Measurements from ENCODE around the gene OTOG.

Gene OTOG

GRCh38 chr11:17591293-17591692, 44.2 kb downstream of the OTOG start:
- DNase-seq = no peak

- DNase-seq = no peak
Observed at GRCh38 chr11:17593466-17594245, 46.6 kb downstream of the OTOG start.

- no peak for DNase-seq
Observed at GRCh38 chr11:17594686-17595192, 47.7 kb downstream of the OTOG start.

- no peak for DNase-seq
Observed at GRCh38 chr11:17595526-17596309, 48.7 kb downstream of the OTOG start.

DNA sequence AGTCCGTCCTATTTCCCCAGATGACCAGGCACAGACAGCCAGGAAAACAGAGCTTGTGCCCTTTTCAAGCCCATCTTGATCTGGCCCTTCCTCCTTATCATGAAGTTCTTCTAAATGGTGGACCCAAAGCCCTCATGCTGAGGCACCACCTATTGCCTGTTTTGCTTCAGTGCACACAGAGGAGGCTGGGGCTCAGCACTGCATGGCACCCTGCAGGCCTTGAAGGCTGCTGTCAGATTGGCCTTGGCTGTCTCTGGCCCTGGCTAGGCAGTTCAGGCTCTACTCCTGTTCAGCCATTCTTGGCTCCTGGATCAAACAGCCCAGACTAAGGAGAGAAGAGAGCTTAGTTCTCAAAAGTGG, 49.2 kb downstream of the OTOG start:
- DNase-seq = no peak

- no peak for DNase-seq
Observed at GRCh38 chr11:17596711-17597110, 49.7 kb downstream of the OTOG start.

DNA sequence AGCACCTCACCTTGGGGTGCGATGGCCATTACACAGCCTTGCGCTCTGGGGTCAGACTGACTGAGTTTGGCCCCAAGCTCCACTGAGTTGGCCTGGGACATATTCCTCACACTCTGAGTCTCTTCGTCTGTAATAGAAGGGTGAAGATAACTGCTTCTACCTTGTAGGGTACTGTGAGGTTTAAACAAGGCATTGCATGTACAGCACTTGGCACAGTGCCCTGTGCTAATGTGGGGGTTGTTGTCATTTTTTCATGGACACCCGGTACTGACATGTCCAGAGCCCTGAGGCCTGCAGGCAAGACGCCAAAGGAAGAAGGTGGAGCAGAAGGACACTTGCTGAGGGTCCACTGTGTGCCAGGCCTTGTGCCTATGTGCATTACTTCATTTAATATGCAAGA, 50.7 kb downstream of the OTOG start:
- DNase-seq = no peak

DNA sequence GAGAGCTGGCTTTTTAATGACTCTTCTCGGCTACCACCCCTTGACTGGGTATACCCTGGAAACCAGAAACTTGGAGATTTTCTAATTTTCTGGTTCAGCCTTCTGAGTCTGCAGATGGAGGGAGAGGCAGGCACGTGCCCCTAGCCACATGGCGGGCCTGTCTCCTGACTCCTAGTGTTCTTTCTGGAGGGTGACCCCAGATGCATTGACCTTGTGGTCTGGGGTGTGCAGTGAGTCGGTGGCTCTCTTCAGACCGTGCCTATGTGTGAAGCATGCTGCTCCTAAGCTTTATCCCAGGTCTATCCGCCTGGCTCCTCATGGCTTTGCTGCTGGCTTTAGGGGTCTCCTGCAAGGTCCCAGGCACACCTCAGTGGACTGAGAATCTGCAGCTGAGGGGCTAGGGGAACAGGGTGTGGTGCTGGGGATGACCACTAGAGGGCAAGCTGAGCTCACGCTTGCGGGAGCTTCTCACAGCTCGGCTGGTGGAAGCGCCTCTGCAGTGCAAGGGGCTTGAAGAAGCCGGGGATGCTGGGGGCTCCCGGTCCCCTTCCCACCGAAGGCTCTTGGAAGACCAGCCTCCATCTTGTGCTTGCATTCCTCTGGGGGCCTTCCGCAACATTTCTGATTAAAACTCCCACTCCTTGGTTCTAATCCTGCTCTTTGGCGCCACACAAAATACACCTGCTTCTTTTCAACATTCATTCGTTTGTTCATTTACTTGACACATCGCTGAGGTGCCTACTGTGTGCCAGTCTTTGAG, 51.8 kb downstream of the OTOG start:
- DNase-seq = peak; percentile 24 to 82

DNA sequence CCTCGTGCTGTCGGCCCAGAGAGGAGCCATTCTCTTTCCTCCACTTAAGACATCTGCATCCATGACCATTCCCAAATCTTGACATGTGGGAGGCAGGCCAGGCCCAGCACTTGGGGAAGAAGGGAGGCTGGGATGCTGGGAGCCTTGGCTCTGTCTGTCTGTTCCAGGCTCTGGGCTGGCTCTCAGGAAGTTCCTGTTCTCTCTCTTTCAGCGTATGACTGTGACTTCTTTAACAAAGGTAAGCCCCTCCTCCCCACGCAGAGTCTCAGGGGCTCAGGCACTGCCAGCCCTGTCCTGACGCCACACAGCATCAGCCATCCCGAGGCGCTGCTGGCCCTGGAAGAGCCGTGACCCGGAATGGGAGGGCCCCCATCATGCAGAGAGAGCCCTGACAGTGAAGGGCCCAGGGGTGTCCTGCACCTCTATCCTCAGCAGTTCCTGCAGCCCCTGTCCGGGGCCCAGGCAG, 52.4 kb downstream of the OTOG start:
- DNase-seq = no peak

DNA sequence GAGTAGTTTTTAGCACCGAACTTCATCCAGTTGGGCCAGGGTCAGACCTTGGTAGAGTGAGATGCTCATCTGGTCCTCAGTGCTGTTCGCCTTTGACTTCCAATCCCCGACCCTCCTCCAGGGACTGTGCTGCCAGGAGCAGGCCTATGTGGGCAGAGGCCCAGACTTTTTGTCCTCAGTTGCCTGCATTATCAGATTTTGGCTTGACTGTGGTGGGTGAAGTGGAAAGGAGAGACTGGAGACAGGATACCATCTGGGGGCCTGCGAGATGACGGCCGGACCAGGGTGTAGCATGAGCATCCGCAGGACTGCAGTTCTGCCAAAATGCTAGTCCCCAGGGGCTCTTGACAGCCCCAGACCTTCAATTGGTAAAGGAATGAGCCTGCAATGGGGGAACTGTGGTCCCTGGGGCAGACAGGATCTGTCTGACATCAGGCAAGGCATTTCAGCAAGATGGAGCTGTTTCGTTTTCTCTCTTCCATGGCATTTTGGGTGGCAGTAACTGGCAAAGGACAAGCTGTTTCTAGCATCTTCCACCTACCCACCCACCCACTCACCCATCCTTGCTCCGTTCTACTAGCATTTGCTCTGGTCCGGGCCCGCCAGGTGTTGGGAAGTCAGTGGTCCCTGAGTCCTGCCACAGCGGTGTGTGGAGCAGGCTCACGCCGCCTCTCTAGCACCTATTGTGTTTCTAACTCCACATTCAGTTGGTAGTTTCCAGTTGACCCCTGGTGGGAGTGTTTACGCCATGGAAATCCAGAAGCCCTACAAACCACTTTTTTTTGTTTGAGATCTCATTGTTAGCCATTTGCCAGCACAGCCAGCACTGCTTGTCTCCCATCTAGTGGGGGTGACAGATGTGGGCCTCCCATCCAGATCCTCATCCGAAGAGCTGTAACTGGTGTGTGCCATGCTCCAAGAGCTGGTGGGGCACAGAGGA, 53.5 kb downstream of the OTOG start:
- peak in 1 of 2 experiments; percentile 78 for DNase-seq

- DNase-seq = peak; percentile 61 to 68
Observed at GRCh38 chr11:17601256-17601671, 54.2 kb downstream of the OTOG start.

DNA sequence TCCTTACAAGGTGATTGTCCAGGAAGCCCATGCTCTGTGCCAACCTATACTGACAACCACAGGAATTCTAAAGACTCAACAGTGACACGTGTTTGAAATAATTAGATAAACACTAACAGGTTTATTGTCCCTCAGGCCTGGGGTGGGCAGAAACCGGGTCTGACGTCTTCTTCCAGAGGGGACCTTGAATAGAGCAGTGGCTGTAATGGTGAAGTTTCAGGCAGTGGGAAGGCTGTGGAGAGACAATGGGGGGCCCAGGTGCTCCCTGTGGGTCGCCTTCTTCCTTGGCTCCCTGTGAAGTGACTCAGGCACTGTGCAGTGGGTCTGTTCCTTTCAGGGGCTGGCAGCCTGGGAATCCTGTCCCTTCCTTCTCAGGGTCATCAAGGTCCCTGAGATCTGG, 54.6 kb downstream of the OTOG start:
- DNase-seq = no peak

- no peak for DNase-seq
Observed at GRCh38 chr11:17602105-17603001, 55.3 kb downstream of the OTOG start.

DNA sequence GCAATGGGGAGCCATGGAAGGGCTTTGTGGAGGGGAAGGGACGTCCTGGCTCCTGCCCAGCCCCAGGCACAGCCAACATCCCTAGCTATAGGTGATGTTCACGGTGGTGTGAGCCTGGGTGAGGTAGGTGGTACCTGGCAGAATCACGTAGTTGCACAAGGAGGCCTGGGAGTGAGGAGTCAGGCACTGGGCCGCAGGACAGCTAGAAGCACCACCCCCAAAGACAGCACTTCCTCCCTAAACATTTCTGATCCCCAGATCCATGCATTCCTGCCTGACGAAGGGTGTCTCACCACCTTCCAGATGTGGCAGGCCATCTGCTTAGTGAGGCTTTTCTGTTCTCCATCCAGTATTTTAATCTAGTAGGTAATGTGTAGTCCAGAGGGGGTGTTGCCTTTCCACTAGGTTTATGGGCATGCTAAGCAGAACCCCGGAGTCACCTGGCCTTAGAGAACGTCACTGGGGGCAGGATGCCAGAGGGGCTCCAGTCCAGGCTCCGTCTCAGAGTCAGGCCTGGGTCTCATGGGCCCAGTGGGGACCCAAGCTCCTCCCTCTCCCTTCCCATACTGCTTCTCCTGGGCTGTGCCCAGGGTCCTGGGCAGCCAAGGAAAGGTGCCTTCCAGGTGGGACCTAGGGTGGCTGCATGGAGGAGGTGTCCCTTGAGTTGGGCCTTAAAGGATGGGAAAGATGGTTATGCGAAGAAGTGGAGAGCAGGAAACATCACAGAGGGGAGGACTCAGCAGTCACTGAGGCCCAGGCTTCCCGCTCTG, 56.2 kb downstream of the OTOG start:
- DNase-seq = peak in 1 of 2 experiments; percentile 42

GRCh38 chr11:17604201-17604914, 57.3 kb downstream of the OTOG start:
- no peak for DNase-seq

GRCh38 chr11:17604915-17605233, 57.8 kb downstream of the OTOG start:
- DNase-seq = no peak

DNA sequence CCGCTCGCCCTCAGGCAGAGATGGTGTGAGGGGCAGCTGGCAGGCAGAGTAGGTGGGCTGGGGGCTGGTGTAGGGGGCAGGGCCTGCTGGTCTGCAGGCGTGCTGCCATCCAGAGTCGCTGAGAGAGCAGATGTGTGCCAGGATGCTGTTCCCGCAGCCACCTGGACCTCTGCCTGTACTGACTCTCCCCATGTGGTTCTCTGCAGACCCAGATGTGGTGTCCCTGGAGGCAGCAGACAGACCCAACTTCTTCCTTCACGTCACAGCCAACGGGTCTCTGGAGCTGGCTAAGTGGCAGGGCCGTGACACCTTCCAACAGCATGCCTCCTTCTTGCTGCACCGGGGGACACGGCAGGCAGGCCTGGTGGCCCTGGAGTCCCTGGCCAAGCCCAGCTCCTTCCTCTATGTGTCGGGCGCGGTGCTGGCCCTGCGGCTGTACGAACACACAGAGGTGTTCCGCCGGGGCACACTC, 58.6 kb downstream of the OTOG start:
- peak in 1 of 2 experiments; percentile 22 for DNase-seq

GRCh38 chr11:17606233-17607082, 59.4 kb downstream of the OTOG start:
- no peak for DNase-seq

- DNase-seq = no peak
Observed at GRCh38 chr11:17607083-17607429, 60.0 kb downstream of the OTOG start.

Measured in NCI-H524 (cell line).